ENCODE results near the gene MUC2. TPM values are rescaled to one million over a fixed set of nuclear protein-coding genes. Genes with fewer than 3 reads are reported as not detected.

MUC2 gene
- total and polyA plus RNA-seq, 10 of the 15 experiments (the other 5 are each of a cell fraction or from before 2014, with no cell fraction given) = 0.23 TPM; not detected in 9

DNA sequence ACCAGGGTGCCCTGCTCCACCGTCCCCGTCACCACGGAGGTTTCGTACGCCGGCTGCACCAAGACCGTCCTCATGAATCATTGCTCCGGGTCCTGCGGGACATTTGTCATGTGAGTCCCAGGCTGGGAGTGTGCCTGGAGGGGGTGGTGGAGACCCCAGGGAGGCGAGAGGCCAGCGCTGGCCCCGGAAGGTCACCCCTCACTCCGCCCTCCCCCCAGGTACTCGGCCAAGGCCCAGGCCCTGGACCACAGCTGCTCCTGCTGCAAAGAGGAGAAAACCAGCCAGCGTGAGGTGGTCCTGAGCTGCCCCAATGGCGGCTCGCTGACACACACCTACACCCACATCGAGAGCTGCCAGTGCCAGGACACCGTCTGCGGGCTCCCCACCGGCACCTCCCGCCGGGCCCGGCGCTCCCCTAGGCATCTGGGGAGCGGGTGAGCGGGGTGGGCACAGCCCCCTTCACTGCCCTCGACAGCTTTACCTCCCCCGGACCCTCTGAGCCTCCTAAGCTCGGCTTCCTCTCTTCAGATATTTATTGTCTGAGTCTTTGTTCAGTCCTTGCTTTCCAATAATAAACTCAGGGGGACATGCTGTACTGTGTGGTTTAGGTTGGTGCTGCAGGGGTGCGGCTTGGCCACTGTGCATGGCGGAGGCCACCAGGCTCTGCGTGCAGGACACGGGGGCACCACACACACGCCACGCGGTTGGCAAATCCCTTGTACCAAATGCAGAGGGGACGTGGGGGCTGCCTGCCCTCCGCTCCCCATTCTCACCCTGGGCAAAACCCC, 35.4 kb downstream of the MUC2 start (continued):
- TF ChIP-seq, protein P1, sequence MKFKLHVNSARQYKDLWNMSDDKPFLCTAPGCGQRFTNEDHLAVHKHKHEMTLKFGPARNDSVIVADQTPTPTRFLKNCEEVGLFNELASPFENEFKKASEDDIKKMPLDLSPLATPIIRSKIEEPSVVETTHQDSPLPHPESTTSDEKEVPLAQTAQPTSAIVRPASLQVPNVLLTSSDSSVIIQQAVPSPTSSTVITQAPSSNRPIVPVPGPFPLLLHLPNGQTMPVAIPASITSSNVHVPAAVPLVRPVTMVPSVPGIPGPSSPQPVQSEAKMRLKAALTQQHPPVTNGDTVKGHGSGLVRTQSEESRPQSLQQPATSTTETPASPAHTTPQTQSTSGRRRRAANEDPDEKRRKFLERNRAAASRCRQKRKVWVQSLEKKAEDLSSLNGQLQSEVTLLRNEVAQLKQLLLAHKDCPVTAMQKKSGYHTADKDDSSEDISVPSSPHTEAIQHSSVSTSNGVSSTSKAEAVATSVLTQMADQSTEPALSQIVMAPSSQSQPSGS (IDR thresholded peaks at IDR 0.05; ENCODE audit: low read length) = no peak
- no peak for TF ChIP-seq SMARCA5 (IDR thresholded peaks at IDR 0.05)

DNA sequence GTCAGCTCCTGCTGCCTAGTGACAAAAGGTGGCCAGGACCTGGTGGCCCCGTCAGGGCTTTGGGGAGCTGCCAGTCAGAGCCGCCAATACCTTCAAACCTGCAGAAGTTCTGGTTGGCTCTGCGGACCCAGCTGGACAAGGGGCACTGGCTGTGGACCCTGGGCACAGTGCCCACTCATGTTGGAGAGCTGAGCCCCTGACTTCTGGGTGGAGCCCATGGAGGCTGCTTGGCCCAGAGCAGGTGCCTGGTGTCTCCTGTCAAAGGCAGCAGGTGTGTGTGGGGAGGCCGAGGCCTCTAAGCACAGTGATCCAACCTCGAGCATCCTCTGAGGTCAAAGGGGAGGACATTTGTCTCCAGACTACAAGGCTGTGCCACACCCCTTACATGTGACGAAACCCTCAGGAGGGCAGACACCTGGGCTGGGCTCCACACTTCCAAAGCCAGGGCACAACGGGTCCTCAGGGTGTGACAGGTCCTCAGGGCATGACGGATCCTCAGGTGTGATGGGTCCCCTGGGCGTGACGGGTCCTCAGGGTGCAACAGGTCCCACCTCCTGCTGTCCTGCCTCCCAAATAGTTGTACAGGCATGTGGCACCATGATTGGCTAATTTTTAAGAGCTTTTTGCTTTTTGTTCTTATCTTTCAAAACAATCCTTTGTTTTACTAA, 37.0 kb downstream of the MUC2 start:
- Histone ChIP-seq H3K27me3 (replicated peaks in 1 of 2; ENCODE audit: control insufficient read depth in 2 of 2, insufficient read depth in 2 of 2, low read length in 1 of 2) (no peaks in the 10 kb centered on the region), H3K27ac (ENCODE audit: control insufficient read depth, insufficient read depth) (no peak overlapping the region), H3K4me2 (ENCODE audit: control insufficient read depth, insufficient read depth) (no peak overlapping the region), H3K9ac (ENCODE audit: control insufficient read depth, insufficient read depth, low read length) (no peak overlapping the region), H3K4me3 (no peak overlapping the region), H3K79me2 (ENCODE audit: control insufficient read depth, insufficient read depth, low read length) (no peaks in the 10 kb centered on the region), H2AFZ (ENCODE audit: control insufficient read depth, low read depth, low read length) (no peak overlapping the region), H3K4me1 (ENCODE audit: control insufficient read depth, insufficient read depth, low read length) (no peaks in the 10 kb centered on the region), H4K20me1 (ENCODE audit: control insufficient read depth, insufficient read depth) (no peaks in the 10 kb centered on the region), H3K9me3 (replicated peaks; ENCODE audit: control insufficient read depth, insufficient read depth, low read length) (no peaks in the 10 kb centered on the region; the same call in 2 of the 3 replicates), H3K36me3 (ENCODE audit: control insufficient read depth in 2 of 2, insufficient read depth in 2 of 2, low read length in 1 of 2) (no peaks in the 10 kb centered on the region)
- WGBS (ENCODE audit: insufficient coverage, insufficient replicate concordance, low lambda C conversion rate, missing lambda C conversion rate) = 56% methylated on average over 10 of the region's 10 CpGs
- RAD21 ChIA-PET (ENCODE audit: unreplicated experiment) = no interaction called here
- FAIRE-seq (no peak), DNase-seq (ENCODE audit: low read depth, low spot score) (no peak), ATAC-seq (no peak)
- SMC1A ChIA-PET (ENCODE audit: uncharacterized antibody, unreplicated experiment) = no interaction called here
- POLR2A ChIA-PET = no interaction called here
- CTCF ChIA-PET = no interaction called here
- intact Hi-C loops (cut with micrococcal nuclease; ENCODE audit: unreplicated experiment) (loop anchor here (10.0 kb wide), 1 partner anchor 463 kb away; the partner anchor contains the start of gene DUSP8), in situ Hi-C loops (cut with MboI) (no loop called here)
- BruUV-seq (replicated peaks) = no TSS peak
- TF ChIP-seq TCF3 (IDR thresholded peaks at IDR 0.05; ENCODE audit: borderline replicate concordance, insufficient read depth, low read depth, low read length) = no peak
- TF ChIP-seq, protein P2, sequence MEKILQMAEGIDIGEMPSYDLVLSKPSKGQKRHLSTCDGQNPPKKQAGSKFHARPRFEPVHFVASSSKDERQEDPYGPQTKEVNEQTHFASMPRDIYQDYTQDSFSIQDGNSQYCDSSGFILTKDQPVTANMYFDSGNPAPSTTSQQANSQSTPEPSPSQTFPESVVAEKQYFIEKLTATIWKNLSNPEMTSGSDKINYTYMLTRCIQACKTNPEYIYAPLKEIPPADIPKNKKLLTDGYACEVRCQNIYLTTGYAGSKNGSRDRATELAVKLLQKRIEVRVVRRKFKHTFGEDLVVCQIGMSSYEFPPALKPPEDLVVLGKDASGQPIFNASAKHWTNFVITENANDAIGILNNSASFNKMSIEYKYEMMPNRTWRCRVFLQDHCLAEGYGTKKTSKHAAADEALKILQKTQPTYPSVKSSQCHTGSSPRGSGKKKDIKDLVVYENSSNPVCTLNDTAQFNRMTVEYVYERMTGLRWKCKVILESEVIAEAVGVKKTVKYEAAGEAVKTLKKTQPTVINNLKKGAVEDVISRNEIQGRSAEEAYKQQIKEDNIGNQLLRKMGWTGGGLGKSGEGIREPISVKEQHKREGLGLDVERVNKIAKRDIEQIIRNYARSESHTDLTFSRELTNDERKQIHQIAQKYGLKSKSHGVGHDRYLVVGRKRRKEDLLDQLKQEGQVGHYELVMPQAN (conservative IDR thresholded peaks at IDR 0.05) = no peak
- no peak for TF ChIP-seq RCOR1 (conservative IDR thresholded peaks at IDR 0.05; ENCODE audit: low read depth, low read length)
- TF ChIP-seq PAX8 (IDR thresholded peaks at IDR 0.05) = no peak
- TF ChIP-seq POLR2AphosphoS2 (IDR thresholded peaks at IDR 0.05; ENCODE audit: low read depth, low read length) = no peak
- TF ChIP-seq GATAD2B (conservative IDR thresholded peaks at IDR 0.05; ENCODE audit: low read depth) = no peak
- no peak for TF ChIP-seq EED (IDR thresholded peaks at IDR 0.05; ENCODE audit: low read depth)
- TF ChIP-seq BMI1 (IDR thresholded peaks at IDR 0.05; ENCODE audit: borderline replicate concordance) = no peak
- TF ChIP-seq ZNF274 (IDR thresholded peaks at IDR 0.05; ENCODE audit: insufficient read depth, insufficient read length) = no peak
- no peak for TF ChIP-seq ESRRA (IDR thresholded peaks at IDR 0.05; ENCODE audit: low read length)
- TF ChIP-seq BACH1 (IDR thresholded peaks at IDR 0.05; ENCODE audit: borderline replicate concordance) = no peak
- TF ChIP-seq EGR1 (IDR thresholded peaks at IDR 0.05; ENCODE audit: borderline replicate concordance in 1 of 2, low read depth in 2 of 2, low read length in 2 of 2) = no peak
- TF ChIP-seq TARDBP (IDR thresholded peaks at IDR 0.05; ENCODE audit: borderline replicate concordance) = no peak
- no peak for TF ChIP-seq SMARCA5 (IDR thresholded peaks at IDR 0.05)
- no peak for TF ChIP-seq NFYA (IDR thresholded peaks at IDR 0.05; ENCODE audit: borderline replicate concordance, low read depth, low read length)
- no peak for TF ChIP-seq SUPT20H (IDR thresholded peaks at IDR 0.05; ENCODE audit: borderline replicate concordance, control insufficient read depth, low read depth, low read length)
- TF ChIP-seq, protein P3, sequence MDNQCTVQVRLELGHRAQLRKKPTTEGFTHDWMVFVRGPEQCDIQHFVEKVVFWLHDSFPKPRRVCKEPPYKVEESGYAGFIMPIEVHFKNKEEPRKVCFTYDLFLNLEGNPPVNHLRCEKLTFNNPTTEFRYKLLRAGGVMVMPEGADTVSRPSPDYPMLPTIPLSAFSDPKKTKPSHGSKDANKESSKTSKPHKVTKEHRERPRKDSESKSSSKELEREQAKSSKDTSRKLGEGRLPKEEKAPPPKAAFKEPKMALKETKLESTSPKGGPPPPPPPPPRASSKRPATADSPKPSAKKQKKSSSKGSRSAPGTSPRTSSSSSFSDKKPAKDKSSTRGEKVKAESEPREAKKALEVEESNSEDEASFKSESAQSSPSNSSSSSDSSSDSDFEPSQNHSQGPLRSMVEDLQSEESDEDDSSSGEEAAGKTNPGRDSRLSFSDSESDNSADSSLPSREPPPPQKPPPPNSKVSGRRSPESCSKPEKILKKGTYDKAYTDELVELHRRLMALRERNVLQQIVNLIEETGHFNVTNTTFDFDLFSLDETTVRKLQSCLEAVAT (IDR thresholded peaks at IDR 0.05) = no peak
